Liver (tissue), 9 donors: ENCODE data around the gene HLA-G. TPM values are rescaled to one million over a fixed set of nuclear protein-coding genes. Genes with fewer than 3 reads are reported as not detected.
A peak's percentile ranks its signal among the peaks of the same experiment; 100 is the strongest.

Experiments used
- DNase-seq: peaks from one replicate; pipeline ENCODE4 v3.0.0-alpha.2; 2017; ENCODE audit warnings: low spot score
- H3K27ac ChIP-seq, 2 donors: one replicate each; pipeline ENCODE4 v1.7.0; 2013; ENCODE audit warnings: inconsistent platforms in 2 of 2, low read length in 2 of 2, control low read depth in 1 of 2, low read depth in 1 of 2, mild to moderate bottlenecking in 1 of 2
- H3K27me3 ChIP-seq, 4 donors: one replicate each; pipeline versions ENCODE4 v1.6.1 to v1.7.0; 2013; ENCODE audit warnings: low read length in 3 of 4, inconsistent platforms in 1 of 4, mild to moderate bottlenecking in 1 of 4, moderate library complexity in 1 of 4; ENCODE audit not compliant: control insufficient read depth in 4 of 4, insufficient read depth in 4 of 4
- H3K36me3 ChIP-seq, 4 donors: one replicate each; pipeline versions ENCODE4 v1.6.1 to v1.7.0; 2013; ENCODE audit warnings: low read length in 3 of 4, mild to moderate bottlenecking in 3 of 4, low read depth in 1 of 4, moderate library complexity in 1 of 4; ENCODE audit not compliant: control insufficient read depth in 4 of 4, insufficient read depth in 3 of 4
- H3K4me1 ChIP-seq, 4 donors: one replicate each; pipeline versions ENCODE4 v1.6.1 to v1.7.0; 2013; ENCODE audit warnings: low read length in 3 of 4, mild to moderate bottlenecking in 3 of 4, moderate library complexity in 1 of 4; ENCODE audit not compliant: control insufficient read depth in 4 of 4, insufficient read depth in 4 of 4
- H3K4me3 ChIP-seq, 3 donors: one replicate each; pipeline versions ENCODE4 v1.6.1 to v1.7.0; 2013; ENCODE audit warnings: low read length in 3 of 3, control low read depth in 1 of 3, low read depth in 1 of 3, mild to moderate bottlenecking in 1 of 3
- H3K9ac ChIP-seq, 2 donors: one replicate each; pipeline ENCODE4 v1.7.0; 2013; ENCODE audit warnings: low read length in 2 of 2, mild to moderate bottlenecking in 2 of 2, moderate library complexity in 2 of 2, control low read depth in 1 of 2, low read depth in 1 of 2
- H3K9me3 ChIP-seq, 4 donors: one replicate each; pipeline versions ENCODE4 v1.6.1 to v1.7.0; 2013; ENCODE audit warnings: low read length in 3 of 4; ENCODE audit not compliant: control insufficient read depth in 4 of 4
- FOXA1 ChIP-seq: IDR thresholded peaks from 2 replicates; pipeline ENCODE4 v1.6.1; 2016; ENCODE audit warnings: antibody characterized with exemption
- JUND ChIP-seq, 2 donors: IDR thresholded peaks; 2 replicates each; pipeline ENCODE4 v1.6.1; 2016; ENCODE audit warnings: antibody characterized with exemption in 2 of 2
- NR2F2 ChIP-seq: IDR thresholded peaks from 2 replicates; pipeline ENCODE4 v1.6.1; 2016; ENCODE audit warnings: antibody characterized with exemption
- RAD21 ChIP-seq, 2 donors: IDR thresholded peaks; 2 replicates each; pipeline ENCODE4 v1.6.1; 2016; ENCODE audit warnings: antibody characterized with exemption in 2 of 2, mild to moderate bottlenecking in 2 of 2
- SP1 ChIP-seq: IDR thresholded peaks from 2 replicates; pipeline ENCODE4 v1.6.1; 2018; ENCODE audit warnings: antibody characterized with exemption, mild to moderate bottlenecking
- YY1 ChIP-seq: IDR thresholded peaks from 2 replicates; pipeline ENCODE4 v1.6.1; 2016; ENCODE audit warnings: antibody characterized with exemption, mild to moderate bottlenecking
- WGBS: extraction: QIAGEN DNeasy Blood & Tissue Kit; methylation state at CpG from one replicate; pipeline ENCODE4 v1.1.7; 2013; 5-methylcytosine and 5-hydroxymethylcytosine counted together
- polyA plus RNA-seq, 2 donors: library from polyadenylated mRNA; stranded (reverse) in 1 of 2; unstranded in 1 of 2; fragments of 200-250 nt in 1 of 2; fragments of >200 nt in 1 of 2; fragmentation: Nextera tagmentation in 1 of 2; extraction: Ambion mirVana in 1 of 2; gene quantifications; one replicate each; pipeline versions ENCODE4 v1.2.1 to v1.2.3, GENCODE V29; 2013 to 2015
- total RNA-seq, 2 donors: library from RNA; depleted of rRNA; stranded (reverse); fragments of >200 nt; gene quantifications; one replicate each; pipeline ENCODE4 v1.2.3, GENCODE V29; 2014
- TF ChIP-seq, protein P1 (sequence below): fragments of 150-350 bp; IDR thresholded peaks from 2 replicates; pipeline ENCODE4 v1.5.1; 2017; ENCODE audit warnings: improper control_type of control experiment, low read depth, low read length; ENCODE audit not compliant: missing input control
- TF ChIP-seq, protein P2 (sequence below): IDR thresholded peaks from 2 replicates; pipeline ENCODE4 v1.6.1; 2016; ENCODE audit warnings: antibody characterized with exemption, mild to moderate bottlenecking
- TF ChIP-seq, protein P3 (sequence below): IDR thresholded peaks from 2 replicates; pipeline ENCODE4 v1.6.1; 2016; ENCODE audit warnings: antibody characterized with exemption
- donor health status: healthy.
- donor health status: healthy.
- donor health status: healthy.
- donor health status: healthy.
- donor health status: healthy.

Gene HLA-G
- total and polyA plus RNA-seq, 4 donors: 0.79 TPM; not detected in 3

DNA sequence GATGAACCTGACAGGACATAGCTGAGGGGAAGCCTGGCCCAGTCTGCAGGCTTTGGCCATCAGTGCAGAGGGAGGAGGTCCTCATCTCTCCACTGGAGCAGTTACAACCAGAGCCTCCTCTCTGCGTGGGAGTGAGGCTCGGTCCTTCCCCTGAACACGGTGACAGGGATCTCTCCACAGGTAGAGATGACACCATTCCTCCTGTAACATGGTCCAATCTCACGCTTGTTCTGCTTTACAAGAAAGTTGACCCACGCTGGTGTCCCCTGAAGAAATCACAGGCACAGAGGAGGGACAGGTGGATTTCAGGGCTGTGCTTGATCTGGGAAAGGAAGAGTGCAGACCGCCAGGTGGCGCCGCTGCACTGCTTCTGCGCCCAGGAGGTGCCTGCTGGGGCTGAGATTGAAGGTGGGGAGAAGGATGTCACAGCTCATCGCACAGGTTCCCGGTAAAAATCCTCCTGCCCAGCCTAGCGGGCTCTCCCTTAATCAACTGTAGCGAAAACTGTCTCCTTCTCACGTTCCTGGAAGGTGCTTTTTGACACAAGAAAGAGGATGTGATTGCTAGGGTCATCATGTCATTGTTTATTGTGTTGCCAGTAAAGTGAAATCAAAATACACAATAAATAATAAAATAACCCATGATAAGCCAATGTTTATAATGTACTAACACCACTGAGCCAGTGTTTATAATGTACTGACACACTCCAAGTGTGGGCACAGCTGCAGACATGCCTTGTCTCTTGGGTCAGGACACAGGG, 20.4 kb downstream of the HLA-G start:
- no peak overlapping the region for H3K27ac ChIP-seq
- H3K9me3 ChIP-seq: no peaks in the 10 kb centered on the region
- DNase-seq: peak; percentile 85
- no peak overlapping the region for H3K9ac ChIP-seq
- H3K27me3 ChIP-seq: peaks cover 0 to 7% (median 1%) of the 10 kb centered on the region in 4 donors
- WGBS: 6% methylated on average over 14 of the region's 14 CpGs
- no peak overlapping the region for H3K4me3 ChIP-seq
- peaks cover 0 to 4% (median 2%) of the 10 kb centered on the region in 4 donors for H3K4me1 ChIP-seq
- peak; percentile 100 for TF ChIP-seq RAD21 (IDR thresholded peaks at IDR 0.05)
- no peak for TF ChIP-seq FOXA1
- TF ChIP-seq, protein P1, sequence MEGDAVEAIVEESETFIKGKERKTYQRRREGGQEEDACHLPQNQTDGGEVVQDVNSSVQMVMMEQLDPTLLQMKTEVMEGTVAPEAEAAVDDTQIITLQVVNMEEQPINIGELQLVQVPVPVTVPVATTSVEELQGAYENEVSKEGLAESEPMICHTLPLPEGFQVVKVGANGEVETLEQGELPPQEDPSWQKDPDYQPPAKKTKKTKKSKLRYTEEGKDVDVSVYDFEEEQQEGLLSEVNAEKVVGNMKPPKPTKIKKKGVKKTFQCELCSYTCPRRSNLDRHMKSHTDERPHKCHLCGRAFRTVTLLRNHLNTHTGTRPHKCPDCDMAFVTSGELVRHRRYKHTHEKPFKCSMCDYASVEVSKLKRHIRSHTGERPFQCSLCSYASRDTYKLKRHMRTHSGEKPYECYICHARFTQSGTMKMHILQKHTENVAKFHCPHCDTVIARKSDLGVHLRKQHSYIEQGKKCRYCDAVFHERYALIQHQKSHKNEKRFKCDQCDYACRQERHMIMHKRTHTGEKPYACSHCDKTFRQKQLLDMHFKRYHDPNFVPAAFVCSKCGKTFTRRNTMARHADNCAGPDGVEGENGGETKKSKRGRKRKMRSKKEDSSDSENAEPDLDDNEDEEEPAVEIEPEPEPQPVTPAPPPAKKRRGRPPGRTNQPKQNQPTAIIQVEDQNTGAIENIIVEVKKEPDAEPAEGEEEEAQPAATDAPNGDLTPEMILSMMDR: peak; percentile 90
- H3K36me3 ChIP-seq: no peaks in the 10 kb centered on the region

DNA sequence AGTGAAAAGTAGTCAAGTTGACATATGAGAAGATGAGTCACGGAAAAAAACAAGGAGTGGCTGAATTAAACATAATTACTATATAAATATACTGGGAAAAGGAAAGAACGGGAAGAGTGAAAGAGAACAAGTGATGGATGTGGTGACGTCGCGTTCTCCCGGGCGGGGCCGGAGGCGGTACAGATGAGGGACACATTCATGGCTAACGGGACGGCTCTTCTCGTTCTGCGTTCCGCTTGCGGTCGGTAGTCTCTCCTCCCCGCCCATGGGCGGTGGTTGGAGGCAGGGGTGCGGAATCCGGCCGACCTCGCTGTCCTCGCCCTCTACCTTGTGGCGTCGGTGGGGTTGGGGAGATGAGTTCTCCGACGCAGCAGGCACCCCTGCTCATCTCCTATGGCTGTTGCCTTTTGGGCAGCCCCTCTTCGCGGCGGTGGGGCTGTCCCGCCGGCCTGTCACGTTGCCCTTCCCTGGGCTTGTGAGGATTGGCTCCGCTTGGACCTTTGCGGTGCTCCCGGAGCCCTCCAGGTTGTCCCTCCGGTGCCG, 22.5 kb downstream of the HLA-G start:
- H3K4me3 ChIP-seq: peak overlapping the region in 1 of 3 donors; percentile 42

DNA sequence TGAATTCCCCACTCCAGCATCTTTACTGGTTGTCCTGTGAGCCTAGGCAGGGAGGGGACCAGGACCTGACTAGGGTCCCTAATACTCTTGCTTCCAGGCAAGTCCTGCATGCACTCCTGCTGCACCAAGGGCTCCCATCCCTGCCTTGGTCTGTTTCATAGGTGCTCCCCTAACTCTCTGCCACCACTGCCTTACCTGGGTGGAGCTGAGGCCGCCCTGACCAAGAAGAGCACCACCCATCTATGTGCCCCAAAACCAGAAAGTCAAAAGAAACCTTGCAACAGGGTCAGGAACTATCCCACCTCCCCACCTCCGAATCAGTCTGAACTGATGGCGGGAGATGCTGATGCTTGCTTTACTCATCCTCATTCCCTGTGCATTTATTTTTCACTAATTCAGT, 23.6 kb downstream of the HLA-G start:
- no peak overlapping the region for H3K4me3 ChIP-seq
- H3K27me3 ChIP-seq: peaks cover 0 to 3% (median 0%) of the 10 kb centered on the region in 4 donors
- no peaks in the 10 kb centered on the region for H3K36me3 ChIP-seq
- TF ChIP-seq SP1: no peak
- no peak for TF ChIP-seq JUND (IDR thresholded peaks at IDR 0.05)
- TF ChIP-seq, protein P1: no peak
- TF ChIP-seq YY1: no peak
- TF ChIP-seq, protein P2, sequence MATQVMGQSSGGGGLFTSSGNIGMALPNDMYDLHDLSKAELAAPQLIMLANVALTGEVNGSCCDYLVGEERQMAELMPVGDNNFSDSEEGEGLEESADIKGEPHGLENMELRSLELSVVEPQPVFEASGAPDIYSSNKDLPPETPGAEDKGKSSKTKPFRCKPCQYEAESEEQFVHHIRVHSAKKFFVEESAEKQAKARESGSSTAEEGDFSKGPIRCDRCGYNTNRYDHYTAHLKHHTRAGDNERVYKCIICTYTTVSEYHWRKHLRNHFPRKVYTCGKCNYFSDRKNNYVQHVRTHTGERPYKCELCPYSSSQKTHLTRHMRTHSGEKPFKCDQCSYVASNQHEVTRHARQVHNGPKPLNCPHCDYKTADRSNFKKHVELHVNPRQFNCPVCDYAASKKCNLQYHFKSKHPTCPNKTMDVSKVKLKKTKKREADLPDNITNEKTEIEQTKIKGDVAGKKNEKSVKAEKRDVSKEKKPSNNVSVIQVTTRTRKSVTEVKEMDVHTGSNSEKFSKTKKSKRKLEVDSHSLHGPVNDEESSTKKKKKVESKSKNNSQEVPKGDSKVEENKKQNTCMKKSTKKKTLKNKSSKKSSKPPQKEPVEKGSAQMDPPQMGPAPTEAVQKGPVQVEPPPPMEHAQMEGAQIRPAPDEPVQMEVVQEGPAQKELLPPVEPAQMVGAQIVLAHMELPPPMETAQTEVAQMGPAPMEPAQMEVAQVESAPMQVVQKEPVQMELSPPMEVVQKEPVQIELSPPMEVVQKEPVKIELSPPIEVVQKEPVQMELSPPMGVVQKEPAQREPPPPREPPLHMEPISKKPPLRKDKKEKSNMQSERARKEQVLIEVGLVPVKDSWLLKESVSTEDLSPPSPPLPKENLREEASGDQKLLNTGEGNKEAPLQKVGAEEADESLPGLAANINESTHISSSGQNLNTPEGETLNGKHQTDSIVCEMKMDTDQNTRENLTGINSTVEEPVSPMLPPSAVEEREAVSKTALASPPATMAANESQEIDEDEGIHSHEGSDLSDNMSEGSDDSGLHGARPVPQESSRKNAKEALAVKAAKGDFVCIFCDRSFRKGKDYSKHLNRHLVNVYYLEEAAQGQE: no peak
- TF ChIP-seq, protein P3, sequence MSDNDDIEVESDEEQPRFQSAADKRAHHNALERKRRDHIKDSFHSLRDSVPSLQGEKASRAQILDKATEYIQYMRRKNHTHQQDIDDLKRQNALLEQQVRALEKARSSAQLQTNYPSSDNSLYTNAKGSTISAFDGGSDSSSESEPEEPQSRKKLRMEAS: no peak
- no peak for TF ChIP-seq NR2F2
- H3K9ac ChIP-seq: no peak overlapping the region
- H3K9me3 ChIP-seq: no peaks in the 10 kb centered on the region
- H3K4me1 ChIP-seq: peaks cover 0 to 4% (median 2%) of the 10 kb centered on the region in 4 donors
- 76% methylated on average over 3 of the region's 3 CpGs for WGBS
- H3K27ac ChIP-seq: no peak overlapping the region
- no peak for DNase-seq

More for the DNA sequence above, 22.5 kb downstream of the HLA-G start:
- Histone ChIP-seq H3K4me1 (peaks cover 0 to 4% (median 2%) of the 10 kb centered on the region in 4 donors), H3K27ac (no peak overlapping the region), H3K27me3 (peaks cover 0 to 6% (median 1%) of the 10 kb centered on the region in 4 donors), H3K9me3 (no peaks in the 10 kb centered on the region), H3K9ac (no peak overlapping the region), H3K36me3 (no peaks in the 10 kb centered on the region)
- no peak for DNase-seq
- WGBS: 10% methylated on average over 38 of the region's 38 CpGs
- TF ChIP-seq YY1 (peak; percentile 26), JUND (IDR thresholded peaks at IDR 0.05) (no peak)
